ENCODE results near the gene APMAP.

The APMAP gene

DNA sequence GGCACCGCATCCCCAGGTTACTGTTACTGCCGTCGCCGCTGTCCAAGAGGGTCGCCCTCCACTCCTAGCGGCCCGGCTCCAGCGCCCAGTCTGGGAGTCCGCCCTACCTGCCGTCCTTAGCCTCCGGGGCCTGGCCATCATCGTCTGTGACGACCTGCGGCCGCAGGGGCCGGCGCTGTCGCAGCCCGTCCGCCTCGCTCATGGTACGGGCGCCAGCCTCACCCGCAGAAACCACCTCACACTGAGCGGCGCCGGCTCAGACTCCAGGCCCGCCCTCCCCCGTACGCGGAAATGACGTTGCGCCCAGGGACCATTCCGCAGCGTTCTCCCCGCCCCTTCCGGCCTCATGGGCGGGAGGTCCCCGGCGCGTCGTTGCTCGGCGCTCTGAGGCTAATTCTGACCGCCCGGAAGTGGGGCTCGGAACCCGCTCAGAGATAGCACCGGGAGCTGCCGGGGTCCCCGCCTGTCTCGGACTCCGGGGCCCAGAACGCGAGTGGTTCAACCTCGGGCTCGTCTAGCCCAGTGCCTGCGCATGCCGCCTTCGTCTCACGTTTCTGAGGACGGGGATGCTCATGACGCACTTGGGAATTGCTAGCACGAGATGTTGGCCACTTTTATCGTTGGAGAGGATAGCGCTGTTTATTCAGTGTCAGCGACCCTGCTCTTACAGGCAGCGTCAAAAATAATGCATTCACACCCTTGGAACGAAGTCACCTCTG lies at the start of gene APMAP (continued):
- TF ChIP-seq ZNF133 (tag by site-specific recombination; IDR thresholded peaks at IDR 0.05) = peak; percentile 7; the same call in 1 of the 2 replicates
- no peak for TF ChIP-seq ZNF596 (tag by site-specific recombination; IDR thresholded peaks at IDR 0.05)
- TF ChIP-seq ZBTB8A (tag by site-specific recombination; IDR thresholded peaks at IDR 0.05) = peak; percentile 64
- TF ChIP-seq ZNF350 (tag by site-specific recombination; IDR thresholded peaks at IDR 0.05) = no peak
- no peak for TF ChIP-seq ZNF548 (tag by site-specific recombination; IDR thresholded peaks at IDR 0.05)
- TF ChIP-seq, protein P1, sequence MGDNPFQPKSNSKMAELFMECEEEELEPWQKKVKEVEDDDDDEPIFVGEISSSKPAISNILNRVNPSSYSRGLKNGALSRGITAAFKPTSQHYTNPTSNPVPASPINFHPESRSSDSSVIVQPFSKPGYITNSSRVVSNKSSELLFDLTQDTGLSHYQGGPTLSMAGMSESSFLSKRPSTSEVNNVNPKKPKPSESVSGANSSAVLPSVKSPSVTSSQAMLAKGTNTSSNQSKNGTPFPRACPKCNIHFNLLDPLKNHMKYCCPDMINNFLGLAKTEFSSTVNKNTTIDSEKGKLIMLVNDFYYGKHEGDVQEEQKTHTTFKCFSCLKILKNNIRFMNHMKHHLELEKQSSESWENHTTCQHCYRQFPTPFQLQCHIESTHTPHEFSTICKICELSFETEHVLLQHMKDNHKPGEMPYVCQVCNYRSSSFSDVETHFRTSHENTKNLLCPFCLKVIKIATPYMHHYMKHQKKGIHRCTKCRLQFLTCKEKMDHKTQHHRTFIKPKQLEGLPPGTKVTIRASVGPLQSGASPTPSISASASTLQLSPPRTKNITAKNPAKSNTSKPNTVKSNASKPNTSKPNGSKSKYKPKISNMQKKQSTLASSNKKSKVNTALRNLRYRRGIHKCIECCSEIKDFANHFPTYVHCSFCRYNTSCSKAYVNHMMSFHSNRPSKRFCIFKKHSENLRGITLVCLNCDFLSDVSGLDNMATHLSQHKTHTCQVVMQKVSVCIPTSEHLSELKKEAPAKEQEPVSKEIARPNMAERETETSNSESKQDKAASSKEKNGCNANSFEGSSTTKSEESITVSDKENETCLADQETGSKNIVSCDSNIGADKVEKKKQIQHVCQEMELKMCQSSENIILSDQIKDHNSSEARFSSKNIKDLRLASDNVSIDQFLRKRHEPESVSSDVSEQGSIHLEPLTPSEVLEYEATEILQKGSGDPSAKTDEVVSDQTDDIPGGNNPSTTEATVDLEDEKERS (tag by site-specific recombination; IDR thresholded peaks at IDR 0.05) = no peak
- TF ChIP-seq SP2 (tag by site-specific recombination; IDR thresholded peaks at IDR 0.05) = peak; percentile 97
- TF ChIP-seq, protein P2, sequence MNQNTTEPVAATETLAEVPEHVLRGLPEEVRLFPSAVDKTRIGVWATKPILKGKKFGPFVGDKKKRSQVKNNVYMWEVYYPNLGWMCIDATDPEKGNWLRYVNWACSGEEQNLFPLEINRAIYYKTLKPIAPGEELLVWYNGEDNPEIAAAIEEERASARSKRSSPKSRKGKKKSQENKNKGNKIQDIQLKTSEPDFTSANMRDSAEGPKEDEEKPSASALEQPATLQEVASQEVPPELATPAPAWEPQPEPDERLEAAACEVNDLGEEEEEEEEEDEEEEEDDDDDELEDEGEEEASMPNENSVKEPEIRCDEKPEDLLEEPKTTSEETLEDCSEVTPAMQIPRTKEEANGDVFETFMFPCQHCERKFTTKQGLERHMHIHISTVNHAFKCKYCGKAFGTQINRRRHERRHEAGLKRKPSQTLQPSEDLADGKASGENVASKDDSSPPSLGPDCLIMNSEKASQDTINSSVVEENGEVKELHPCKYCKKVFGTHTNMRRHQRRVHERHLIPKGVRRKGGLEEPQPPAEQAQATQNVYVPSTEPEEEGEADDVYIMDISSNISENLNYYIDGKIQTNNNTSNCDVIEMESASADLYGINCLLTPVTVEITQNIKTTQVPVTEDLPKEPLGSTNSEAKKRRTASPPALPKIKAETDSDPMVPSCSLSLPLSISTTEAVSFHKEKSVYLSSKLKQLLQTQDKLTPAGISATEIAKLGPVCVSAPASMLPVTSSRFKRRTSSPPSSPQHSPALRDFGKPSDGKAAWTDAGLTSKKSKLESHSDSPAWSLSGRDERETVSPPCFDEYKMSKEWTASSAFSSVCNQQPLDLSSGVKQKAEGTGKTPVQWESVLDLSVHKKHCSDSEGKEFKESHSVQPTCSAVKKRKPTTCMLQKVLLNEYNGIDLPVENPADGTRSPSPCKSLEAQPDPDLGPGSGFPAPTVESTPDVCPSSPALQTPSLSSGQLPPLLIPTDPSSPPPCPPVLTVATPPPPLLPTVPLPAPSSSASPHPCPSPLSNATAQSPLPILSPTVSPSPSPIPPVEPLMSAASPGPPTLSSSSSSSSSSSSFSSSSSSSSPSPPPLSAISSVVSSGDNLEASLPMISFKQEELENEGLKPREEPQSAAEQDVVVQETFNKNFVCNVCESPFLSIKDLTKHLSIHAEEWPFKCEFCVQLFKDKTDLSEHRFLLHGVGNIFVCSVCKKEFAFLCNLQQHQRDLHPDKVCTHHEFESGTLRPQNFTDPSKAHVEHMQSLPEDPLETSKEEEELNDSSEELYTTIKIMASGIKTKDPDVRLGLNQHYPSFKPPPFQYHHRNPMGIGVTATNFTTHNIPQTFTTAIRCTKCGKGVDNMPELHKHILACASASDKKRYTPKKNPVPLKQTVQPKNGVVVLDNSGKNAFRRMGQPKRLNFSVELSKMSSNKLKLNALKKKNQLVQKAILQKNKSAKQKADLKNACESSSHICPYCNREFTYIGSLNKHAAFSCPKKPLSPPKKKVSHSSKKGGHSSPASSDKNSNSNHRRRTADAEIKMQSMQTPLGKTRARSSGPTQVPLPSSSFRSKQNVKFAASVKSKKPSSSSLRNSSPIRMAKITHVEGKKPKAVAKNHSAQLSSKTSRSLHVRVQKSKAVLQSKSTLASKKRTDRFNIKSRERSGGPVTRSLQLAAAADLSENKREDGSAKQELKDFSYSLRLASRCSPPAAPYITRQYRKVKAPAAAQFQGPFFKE (tag by site-specific recombination; IDR thresholded peaks at IDR 0.05; ENCODE audit: borderline replicate concordance) = no peak
- TF ChIP-seq ZNF433 (tag by site-specific recombination; IDR thresholded peaks at IDR 0.05; ENCODE audit: low read depth) = no peak
- TF ChIP-seq ZBTB17 (tag by site-specific recombination; IDR thresholded peaks at IDR 0.05) = peak; percentile 94
- TF ChIP-seq RBAK (tag by site-specific recombination; IDR thresholded peaks at IDR 0.05) = no peak
- TF ChIP-seq ZNF341 (tag by site-specific recombination; IDR thresholded peaks at IDR 0.05; ENCODE audit: low read depth) = peak; percentile 33; the same call in 1 of the 2 replicates
- no peak for TF ChIP-seq YY2 (tag by site-specific recombination; IDR thresholded peaks at IDR 0.05)
- TF ChIP-seq, protein P3, sequence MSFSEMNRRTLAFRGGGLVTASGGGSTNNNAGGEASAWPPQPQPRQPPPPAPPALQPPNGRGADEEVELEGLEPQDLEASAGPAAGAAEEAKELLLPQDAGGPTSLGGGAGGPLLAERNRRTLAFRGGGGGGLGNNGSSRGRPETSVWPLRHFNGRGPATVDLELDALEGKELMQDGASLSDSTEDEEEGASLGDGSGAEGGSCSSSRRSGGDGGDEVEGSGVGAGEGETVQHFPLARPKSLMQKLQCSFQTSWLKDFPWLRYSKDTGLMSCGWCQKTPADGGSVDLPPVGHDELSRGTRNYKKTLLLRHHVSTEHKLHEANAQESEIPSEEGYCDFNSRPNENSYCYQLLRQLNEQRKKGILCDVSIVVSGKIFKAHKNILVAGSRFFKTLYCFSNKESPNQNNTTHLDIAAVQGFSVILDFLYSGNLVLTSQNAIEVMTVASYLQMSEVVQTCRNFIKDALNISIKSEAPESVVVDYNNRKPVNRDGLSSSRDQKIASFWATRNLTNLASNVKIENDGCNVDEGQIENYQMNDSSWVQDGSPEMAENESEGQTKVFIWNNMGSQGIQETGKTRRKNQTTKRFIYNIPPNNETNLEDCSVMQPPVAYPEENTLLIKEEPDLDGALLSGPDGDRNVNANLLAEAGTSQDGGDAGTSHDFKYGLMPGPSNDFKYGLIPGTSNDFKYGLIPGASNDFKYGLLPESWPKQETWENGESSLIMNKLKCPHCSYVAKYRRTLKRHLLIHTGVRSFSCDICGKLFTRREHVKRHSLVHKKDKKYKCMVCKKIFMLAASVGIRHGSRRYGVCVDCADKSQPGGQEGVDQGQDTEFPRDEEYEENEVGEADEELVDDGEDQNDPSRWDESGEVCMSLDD (tag by site-specific recombination; IDR thresholded peaks at IDR 0.05) = no peak
- no peak for TF ChIP-seq ZNF302 (tag by site-specific recombination; IDR thresholded peaks at IDR 0.05; ENCODE audit: low read depth)
- no peak for TF ChIP-seq TCF7L2 (IDR thresholded peaks at IDR 0.05; ENCODE audit: borderline replicate concordance, low read depth, low read length)
- peak; percentile 99 for TF ChIP-seq ZNF335 (tag by site-specific recombination; conservative IDR thresholded peaks at IDR 0.05)
- TF ChIP-seq, protein P4, sequence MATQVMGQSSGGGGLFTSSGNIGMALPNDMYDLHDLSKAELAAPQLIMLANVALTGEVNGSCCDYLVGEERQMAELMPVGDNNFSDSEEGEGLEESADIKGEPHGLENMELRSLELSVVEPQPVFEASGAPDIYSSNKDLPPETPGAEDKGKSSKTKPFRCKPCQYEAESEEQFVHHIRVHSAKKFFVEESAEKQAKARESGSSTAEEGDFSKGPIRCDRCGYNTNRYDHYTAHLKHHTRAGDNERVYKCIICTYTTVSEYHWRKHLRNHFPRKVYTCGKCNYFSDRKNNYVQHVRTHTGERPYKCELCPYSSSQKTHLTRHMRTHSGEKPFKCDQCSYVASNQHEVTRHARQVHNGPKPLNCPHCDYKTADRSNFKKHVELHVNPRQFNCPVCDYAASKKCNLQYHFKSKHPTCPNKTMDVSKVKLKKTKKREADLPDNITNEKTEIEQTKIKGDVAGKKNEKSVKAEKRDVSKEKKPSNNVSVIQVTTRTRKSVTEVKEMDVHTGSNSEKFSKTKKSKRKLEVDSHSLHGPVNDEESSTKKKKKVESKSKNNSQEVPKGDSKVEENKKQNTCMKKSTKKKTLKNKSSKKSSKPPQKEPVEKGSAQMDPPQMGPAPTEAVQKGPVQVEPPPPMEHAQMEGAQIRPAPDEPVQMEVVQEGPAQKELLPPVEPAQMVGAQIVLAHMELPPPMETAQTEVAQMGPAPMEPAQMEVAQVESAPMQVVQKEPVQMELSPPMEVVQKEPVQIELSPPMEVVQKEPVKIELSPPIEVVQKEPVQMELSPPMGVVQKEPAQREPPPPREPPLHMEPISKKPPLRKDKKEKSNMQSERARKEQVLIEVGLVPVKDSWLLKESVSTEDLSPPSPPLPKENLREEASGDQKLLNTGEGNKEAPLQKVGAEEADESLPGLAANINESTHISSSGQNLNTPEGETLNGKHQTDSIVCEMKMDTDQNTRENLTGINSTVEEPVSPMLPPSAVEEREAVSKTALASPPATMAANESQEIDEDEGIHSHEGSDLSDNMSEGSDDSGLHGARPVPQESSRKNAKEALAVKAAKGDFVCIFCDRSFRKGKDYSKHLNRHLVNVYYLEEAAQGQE (tag by site-specific recombination; IDR thresholded peaks at IDR 0.05) = peak; percentile 85
- TF ChIP-seq, protein P5, sequence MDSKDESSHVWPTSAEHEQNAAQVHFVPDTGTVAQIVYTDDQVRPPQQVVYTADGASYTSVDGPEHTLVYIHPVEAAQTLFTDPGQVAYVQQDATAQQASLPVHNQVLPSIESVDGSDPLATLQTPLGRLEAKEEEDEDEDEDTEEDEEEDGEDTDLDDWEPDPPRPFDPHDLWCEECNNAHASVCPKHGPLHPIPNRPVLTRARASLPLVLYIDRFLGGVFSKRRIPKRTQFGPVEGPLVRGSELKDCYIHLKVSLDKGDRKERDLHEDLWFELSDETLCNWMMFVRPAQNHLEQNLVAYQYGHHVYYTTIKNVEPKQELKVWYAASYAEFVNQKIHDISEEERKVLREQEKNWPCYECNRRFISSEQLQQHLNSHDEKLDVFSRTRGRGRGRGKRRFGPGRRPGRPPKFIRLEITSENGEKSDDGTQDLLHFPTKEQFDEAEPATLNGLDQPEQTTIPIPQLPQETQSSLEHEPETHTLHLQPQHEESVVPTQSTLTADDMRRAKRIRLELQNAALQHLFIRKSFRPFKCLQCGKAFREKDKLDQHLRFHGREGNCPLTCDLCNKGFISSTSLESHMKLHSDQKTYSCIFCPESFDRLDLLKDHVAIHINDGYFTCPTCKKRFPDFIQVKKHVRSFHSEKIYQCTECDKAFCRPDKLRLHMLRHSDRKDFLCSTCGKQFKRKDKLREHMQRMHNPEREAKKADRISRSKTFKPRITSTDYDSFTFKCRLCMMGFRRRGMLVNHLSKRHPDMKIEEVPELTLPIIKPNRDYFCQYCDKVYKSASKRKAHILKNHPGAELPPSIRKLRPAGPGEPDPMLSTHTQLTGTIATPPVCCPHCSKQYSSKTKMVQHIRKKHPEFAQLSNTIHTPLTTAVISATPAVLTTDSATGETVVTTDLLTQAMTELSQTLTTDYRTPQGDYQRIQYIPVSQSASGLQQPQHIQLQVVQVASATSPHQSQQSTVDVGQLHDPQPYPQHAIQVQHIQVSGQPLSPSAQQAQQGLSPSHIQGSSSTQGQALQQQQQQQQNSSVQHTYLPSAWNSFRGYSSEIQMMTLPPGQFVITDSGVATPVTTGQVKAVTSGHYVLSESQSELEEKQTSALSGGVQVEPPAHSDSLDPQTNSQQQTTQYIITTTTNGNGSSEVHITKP (tag by site-specific recombination; IDR thresholded peaks at IDR 0.05) = peak; percentile 56
- TF ChIP-seq ZNF677 (tag by site-specific recombination; IDR thresholded peaks at IDR 0.05) = no peak

Data from HEK293 (cell line).